ENCODE data around the gene DUSP28.

DUSP28 gene

GRCh38 chr2:240603846-240604245 lies 43.7 kb downstream of the DUSP28 start:
- H3K4me3 ChIP-seq (ENCODE audit: low read depth, low read length): no peak overlapping the region
- TF ChIP-seq CTCF (IDR thresholded peaks at IDR 0.05; ENCODE audit: low read depth, low read length): no peak

- no peak overlapping the region for H3K4me3 ChIP-seq (ENCODE audit: low read depth, low read length)
- peak; percentile 52 for TF ChIP-seq CTCF (IDR thresholded peaks at IDR 0.05; ENCODE audit: low read depth, low read length)
Observed at GRCh38 chr2:240604291-240604938, 44.3 kb downstream of the DUSP28 start.

- TF ChIP-seq CTCF (IDR thresholded peaks at IDR 0.05; ENCODE audit: low read depth, low read length): no peak
- H3K4me3 ChIP-seq (ENCODE audit: low read depth, low read length): no peak overlapping the region
Observed at GRCh38 chr2:240604939-240605716, 45.0 kb downstream of the DUSP28 start.

- no peak for TF ChIP-seq CTCF (IDR thresholded peaks at IDR 0.05; ENCODE audit: low read depth, low read length)
- H3K4me3 ChIP-seq (ENCODE audit: low read depth, low read length): no peak overlapping the region
Observed at GRCh38 chr2:240605867-240606743, 45.9 kb downstream of the DUSP28 start.

- no peak for TF ChIP-seq CTCF (IDR thresholded peaks at IDR 0.05; ENCODE audit: low read depth, low read length)
- H3K4me3 ChIP-seq (ENCODE audit: low read depth, low read length): no peak overlapping the region
Observed at GRCh38 chr2:240611601-240612210, 51.5 kb downstream of the DUSP28 start.
